ENCODE measurements around the gene C9orf50. TPM values are rescaled to one million over a fixed set of nuclear protein-coding genes. Genes with fewer than 3 reads are reported as not detected.
"Not testable (repeated sequence)": the region's sequence is repeated elsewhere in the genome, so short reads cannot be mapped to it uniquely, and the experiment has no call there.

C9orf50 gene
- total and polyA plus RNA-seq, 2 donors (not counting 1 experiment from before 2014, with no cell fraction given) = not detected

GRCh38 chr9:129637102-129637501 is 16.2 kb upstream of the C9orf50 start:
- intact Hi-C loops (cut with micrococcal nuclease) = no loop called here
- ChIA-PET POLR2A (interaction anchor here (0.6 kb wide), 1 partner anchor 100 kb away, joined by 3 read pairs; no protein-coding TSS in a partner anchor), CTCF (interaction anchor here (1.0 to 1.7 kb wide), 3 partner anchors 10 to 505 kb away, joined by 3 to 7 read pairs (median 3); no protein-coding TSS in a partner anchor)
- Histone ChIP-seq H3K4me1 (ENCODE audit: control insufficient read depth in 2 of 2, insufficient read depth in 2 of 2, low read length in 2 of 2) (peaks cover 12 to 14% of the 10 kb centered on the region in 2 donors), H3K36me3 (replicated peaks in 1 of 2; ENCODE audit: control extremely low read depth in 1 of 2, control insufficient read depth in 1 of 2, extremely low read depth in 1 of 2, insufficient read depth in 2 of 2, low read length in 1 of 2) (peaks cover 2 to 64% of the 10 kb centered on the region in 2 experiments), H2AFZ (ENCODE audit: insufficient read depth, low read depth, low read length, poor library complexity, severe bottlenecking) (no peak overlapping the region), H3K27me3 (replicated peaks in 1 of 4; ENCODE audit: control extremely low read depth in 1 of 4, control insufficient read depth in 3 of 4, insufficient read depth in 4 of 4, low read length in 3 of 4) (no peaks in the 10 kb centered on the region), H3K9me3 (ENCODE audit: control extremely low read depth in 1 of 3, control insufficient read depth in 2 of 3, insufficient read depth in 1 of 3, low read length in 2 of 3) (no peaks in the 10 kb centered on the region), H3K4me3 (ENCODE audit: control extremely low read depth in 1 of 5, extremely low read depth in 1 of 5, insufficient read depth in 1 of 5, low read depth in 2 of 5, low read length in 4 of 5) (no peak overlapping the region), H3K79me2 (ENCODE audit: control insufficient read depth, insufficient read depth, low read length) (peaks cover 46% of the 10 kb centered on the region), H3K27ac (ENCODE audit: low read length in 2 of 2) (no peak overlapping the region), H3K4me2 (replicated peaks; ENCODE audit: low read depth, low read length, poor library complexity, severe bottlenecking) (no peak overlapping the region), H3K9ac (ENCODE audit: low read length) (no peak overlapping the region), H4K20me1 (ENCODE audit: control insufficient read depth, insufficient read depth, low read length, poor library complexity, severe bottlenecking) (peaks cover 76% of the 10 kb centered on the region)
- ATAC-seq (ENCODE audit: low read depth) (no peak), DNase-seq (no peak)
- no peak overlapping the region for H3K4me3 Mint-ChIP-seq
- no peaks in the 10 kb centered on the region for H3K9me3 Mint-ChIP-seq (ENCODE audit: insufficient read depth)
- no peak overlapping the region for H3K27ac Mint-ChIP-seq
- WGBS (ENCODE audit: insufficient coverage) = 28% methylated on average over 9 of the region's 9 CpGs
- TF ChIP-seq EZH2 (IDR thresholded peaks at IDR 0.05; ENCODE audit: borderline replicate concordance, insufficient read depth, low read depth, low read length, poor library complexity, severe bottlenecking) = no peak
- peaks cover 23% of the 10 kb centered on the region for H3K4me1 Mint-ChIP-seq
- H3K27me3 Mint-ChIP-seq = no peaks in the 10 kb centered on the region

- H3K9me3 Mint-ChIP-seq (ENCODE audit: insufficient read depth); DNase-seq; intact Hi-C loops (cut with micrococcal nuclease); H3K27ac ChIP-seq (ENCODE audit: low read length in 2 of 2); H3K27me3 ChIP-seq (replicated peaks in 1 of 4; ENCODE audit: control extremely low read depth in 1 of 4, control insufficient read depth in 3 of 4, insufficient read depth in 4 of 4, low read length in 3 of 4); POLR2A ChIA-PET; ATAC-seq (ENCODE audit: low read depth); H3K27me3 Mint-ChIP-seq; H2AFZ ChIP-seq (ENCODE audit: insufficient read depth, low read depth, low read length, poor library complexity, severe bottlenecking); H3K9ac ChIP-seq (ENCODE audit: low read length); H3K9me3 ChIP-seq (ENCODE audit: control extremely low read depth in 1 of 3, control insufficient read depth in 2 of 3, insufficient read depth in 1 of 3, low read length in 2 of 3); H3K4me3 ChIP-seq (ENCODE audit: control extremely low read depth in 1 of 5, extremely low read depth in 1 of 5, insufficient read depth in 1 of 5, low read depth in 2 of 5, low read length in 4 of 5); H3K4me2 ChIP-seq (replicated peaks; ENCODE audit: low read depth, low read length, poor library complexity, severe bottlenecking); H3K4me3 Mint-ChIP-seq; H3K27ac Mint-ChIP-seq: not testable (repeated sequence)
- Histone ChIP-seq H4K20me1 (ENCODE audit: control insufficient read depth, insufficient read depth, low read length, poor library complexity, severe bottlenecking) (peaks cover 77% of the 10 kb centered on the region), H3K4me1 (ENCODE audit: control insufficient read depth in 2 of 2, insufficient read depth in 2 of 2, low read length in 2 of 2) (peaks cover 11 to 13% of the 10 kb centered on the region in 2 donors), H3K36me3 (replicated peaks in 1 of 2; ENCODE audit: control extremely low read depth in 1 of 2, control insufficient read depth in 1 of 2, extremely low read depth in 1 of 2, insufficient read depth in 2 of 2, low read length in 1 of 2) (peaks cover 2 to 64% of the 10 kb centered on the region in 2 experiments), H3K79me2 (ENCODE audit: control insufficient read depth, insufficient read depth, low read length) (peaks cover 47% of the 10 kb centered on the region)
- CTCF ChIA-PET = interaction anchor here (1.2 to 1.7 kb wide), 2 partner anchors 12 to 505 kb away, joined by 3 to 7 read pairs; no protein-coding TSS in a partner anchor
- 94% methylated on average over 8 of the region's 10 CpGs for WGBS (ENCODE audit: insufficient coverage)
- peaks cover 26% of the 10 kb centered on the region for H3K4me1 Mint-ChIP-seq
These were observed 15.4 kb upstream of the C9orf50 start for GRCh38 chr9:129636343-129636742.

Measured in B cell (primary cell).